ENCODE results near the gene ANO6. TPM values are rescaled to one million over a fixed set of nuclear protein-coding genes. Genes with fewer than 3 reads are reported as not detected.
"Not testable (repeated sequence)": the region's sequence is repeated elsewhere in the genome, so short reads cannot be mapped to it uniquely, and the experiment has no call there.

ANO6 gene
- total RNA-seq, 1 experiment from 2014 or later: 46.8 TPM

DNA sequence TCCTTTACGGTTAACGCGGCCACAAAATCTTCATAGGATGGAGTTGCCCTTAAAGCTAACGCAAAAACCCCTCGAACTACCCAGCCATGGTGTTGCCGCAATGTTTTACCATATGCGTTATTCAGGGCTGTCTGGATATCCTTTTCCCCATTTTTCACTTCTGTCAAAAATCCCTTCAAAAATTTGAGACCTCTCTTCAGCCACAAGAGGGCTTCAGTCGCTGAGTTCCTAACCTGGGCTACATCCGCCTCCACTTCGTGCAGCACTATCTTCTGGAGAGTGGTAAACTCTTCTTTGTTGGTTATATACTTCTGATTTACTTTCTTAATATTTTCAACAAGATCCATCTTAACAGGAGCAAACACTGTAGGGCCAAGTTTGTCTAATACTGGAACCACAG, 42.6 kb upstream of the ANO6 start:
- ATAC-seq: peak; percentile 76
- H3K4me1 Mint-ChIP-seq; H3K27me3 Mint-ChIP-seq (ENCODE audit: low read depth); H3K27ac Mint-ChIP-seq; POLR2A ChIA-PET; H3K4me3 Mint-ChIP-seq; DNase-seq (ENCODE audit: low spot score): not testable (repeated sequence)
- CTCF ChIA-PET: interaction anchor here (1.4 kb wide), 1 partner anchor 95 kb away, joined by 4 read pairs; no protein-coding TSS in a partner anchor
- Mint-ChIP-seq H3K9me3 (peaks cover 37% of the 10 kb centered on the region), H3K36me3 (peaks cover 43% of the 10 kb centered on the region)

DNA sequence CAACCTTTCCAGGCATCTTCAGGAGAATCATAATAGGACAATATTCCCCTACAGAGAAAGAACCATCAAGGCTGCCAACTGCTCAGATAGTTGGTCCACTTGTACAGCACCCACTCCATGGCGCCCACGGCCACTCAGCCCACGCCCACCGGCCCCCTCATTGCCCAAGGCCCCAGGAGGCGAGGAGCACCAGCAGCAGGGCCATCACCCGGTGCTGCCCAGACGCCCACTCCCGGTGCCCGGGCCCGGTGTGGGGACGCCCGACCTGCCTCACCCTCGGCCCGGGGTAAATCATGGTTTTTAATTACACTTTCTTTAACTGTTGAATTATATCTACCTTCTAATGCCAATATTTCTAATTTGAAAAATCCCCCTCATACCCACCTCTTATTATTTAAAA, 41.3 kb upstream of the ANO6 start:
- CTCF ChIA-PET: no interaction called here

DNA sequence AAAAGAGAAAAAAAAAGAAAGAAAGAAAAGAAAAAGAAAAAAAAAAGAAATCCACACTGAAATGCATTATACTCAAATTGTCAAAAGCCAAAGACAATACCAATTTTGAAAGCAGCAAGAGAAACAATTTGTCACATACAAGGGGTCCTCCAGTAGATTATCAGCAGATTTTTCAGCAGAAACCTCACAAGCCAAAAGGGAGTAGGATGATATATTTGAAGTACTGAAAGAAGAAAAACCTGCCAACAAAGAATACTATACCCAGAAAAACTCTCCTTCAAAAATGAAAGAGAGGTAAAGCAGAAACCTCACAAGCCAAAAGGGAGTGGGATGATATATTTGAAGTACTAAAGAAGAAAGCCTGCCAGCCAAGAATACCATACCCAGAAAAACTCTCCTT, 37.1 kb upstream of the ANO6 start:
- no peak for ATAC-seq
- no peak for TF ChIP-seq NR2C2 (CRISPR knock-in tag; IDR thresholded peaks at IDR 0.05)
- H3K27me3 Mint-ChIP-seq (ENCODE audit: low read depth): peaks cover 3% of the 10 kb centered on the region
- POLR2A ChIA-PET: no interaction called here
- CTCF ChIA-PET: no interaction called here
- H3K4me3 Mint-ChIP-seq: no peak overlapping the region
- H3K36me3 Mint-ChIP-seq: peaks cover 63% of the 10 kb centered on the region
- no peak for DNase-seq (ENCODE audit: low spot score)
- H3K27ac Mint-ChIP-seq: no peak overlapping the region
- H3K9me3 Mint-ChIP-seq: peaks cover 52% of the 10 kb centered on the region
- H3K4me1 Mint-ChIP-seq: no peaks in the 10 kb centered on the region

More for the DNA sequence above, 41.3 kb upstream of the ANO6 start:
- ATAC-seq: no peak
- H3K9me3 Mint-ChIP-seq: peaks cover 48% of the 10 kb centered on the region
- H3K4me1 Mint-ChIP-seq: no peaks in the 10 kb centered on the region
- H3K36me3 Mint-ChIP-seq: peaks cover 55% of the 10 kb centered on the region
- no peak overlapping the region for H3K27ac Mint-ChIP-seq
- TF ChIP-seq NFYB (CRISPR knock-in tag; conservative IDR thresholded peaks at IDR 0.05; ENCODE audit: low read depth): no peak
- TF ChIP-seq, protein P1, sequence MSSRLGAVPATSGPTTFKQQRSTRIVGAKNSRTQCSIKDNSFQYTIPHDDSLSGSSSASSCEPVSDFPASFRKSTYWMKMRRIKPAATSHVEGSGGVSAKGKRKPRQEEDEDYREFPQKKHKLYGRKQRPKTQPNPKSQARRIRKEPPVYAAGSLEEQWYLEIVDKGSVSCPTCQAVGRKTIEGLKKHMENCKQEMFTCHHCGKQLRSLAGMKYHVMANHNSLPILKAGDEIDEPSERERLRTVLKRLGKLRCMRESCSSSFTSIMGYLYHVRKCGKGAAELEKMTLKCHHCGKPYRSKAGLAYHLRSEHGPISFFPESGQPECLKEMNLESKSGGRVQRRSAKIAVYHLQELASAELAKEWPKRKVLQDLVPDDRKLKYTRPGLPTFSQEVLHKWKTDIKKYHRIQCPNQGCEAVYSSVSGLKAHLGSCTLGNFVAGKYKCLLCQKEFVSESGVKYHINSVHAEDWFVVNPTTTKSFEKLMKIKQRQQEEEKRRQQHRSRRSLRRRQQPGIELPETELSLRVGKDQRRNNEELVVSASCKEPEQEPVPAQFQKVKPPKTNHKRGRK (CRISPR knock-in tag; IDR thresholded peaks at IDR 0.05; ENCODE audit: borderline replicate concordance): no peak
- TF ChIP-seq, protein P2, sequence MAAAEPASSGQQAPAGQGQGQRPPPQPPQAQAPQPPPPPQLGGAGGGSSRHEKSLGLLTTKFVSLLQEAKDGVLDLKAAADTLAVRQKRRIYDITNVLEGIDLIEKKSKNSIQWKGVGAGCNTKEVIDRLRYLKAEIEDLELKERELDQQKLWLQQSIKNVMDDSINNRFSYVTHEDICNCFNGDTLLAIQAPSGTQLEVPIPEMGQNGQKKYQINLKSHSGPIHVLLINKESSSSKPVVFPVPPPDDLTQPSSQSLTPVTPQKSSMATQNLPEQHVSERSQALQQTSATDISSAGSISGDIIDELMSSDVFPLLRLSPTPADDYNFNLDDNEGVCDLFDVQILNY (CRISPR knock-in tag; IDR thresholded peaks at IDR 0.05): no peak
- DNase-seq (ENCODE audit: low spot score): no peak
- H3K4me3 Mint-ChIP-seq: no peak overlapping the region
- POLR2A ChIA-PET: no interaction called here
- H3K27me3 Mint-ChIP-seq (ENCODE audit: low read depth): peaks cover 3% of the 10 kb centered on the region

DNA sequence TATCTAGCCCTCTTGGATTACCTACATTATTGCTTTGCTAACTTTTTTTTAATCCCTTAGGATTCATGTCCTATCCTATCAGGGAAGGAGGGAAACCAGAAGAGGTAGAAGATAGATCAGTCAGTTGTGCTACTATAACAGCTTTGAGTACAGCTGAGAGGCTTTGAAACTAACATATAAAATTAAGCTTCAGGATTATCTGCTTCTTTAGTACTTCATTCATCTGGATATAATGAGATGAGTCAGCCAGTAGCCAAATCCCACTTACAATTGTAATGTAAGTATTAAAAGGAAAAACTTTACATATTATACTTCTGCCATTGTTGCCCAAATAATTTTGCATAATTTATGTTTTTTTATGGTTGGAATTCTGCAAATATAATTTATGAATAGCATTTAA, 33.4 kb upstream of the ANO6 start:
- Mint-ChIP-seq H3K9me3 (peaks cover 23% of the 10 kb centered on the region), H3K27me3 (ENCODE audit: low read depth) (peaks cover 3% of the 10 kb centered on the region), H3K27ac (no peak overlapping the region), H3K4me3 (no peak overlapping the region), H3K4me1 (no peaks in the 10 kb centered on the region), H3K36me3 (peaks cover 28% of the 10 kb centered on the region)
- DNase-seq (ENCODE audit: low spot score): no peak
- ATAC-seq: no peak
- CTCF ChIA-PET: no interaction called here
- POLR2A ChIA-PET: no interaction called here
- TF ChIP-seq, protein P3, sequence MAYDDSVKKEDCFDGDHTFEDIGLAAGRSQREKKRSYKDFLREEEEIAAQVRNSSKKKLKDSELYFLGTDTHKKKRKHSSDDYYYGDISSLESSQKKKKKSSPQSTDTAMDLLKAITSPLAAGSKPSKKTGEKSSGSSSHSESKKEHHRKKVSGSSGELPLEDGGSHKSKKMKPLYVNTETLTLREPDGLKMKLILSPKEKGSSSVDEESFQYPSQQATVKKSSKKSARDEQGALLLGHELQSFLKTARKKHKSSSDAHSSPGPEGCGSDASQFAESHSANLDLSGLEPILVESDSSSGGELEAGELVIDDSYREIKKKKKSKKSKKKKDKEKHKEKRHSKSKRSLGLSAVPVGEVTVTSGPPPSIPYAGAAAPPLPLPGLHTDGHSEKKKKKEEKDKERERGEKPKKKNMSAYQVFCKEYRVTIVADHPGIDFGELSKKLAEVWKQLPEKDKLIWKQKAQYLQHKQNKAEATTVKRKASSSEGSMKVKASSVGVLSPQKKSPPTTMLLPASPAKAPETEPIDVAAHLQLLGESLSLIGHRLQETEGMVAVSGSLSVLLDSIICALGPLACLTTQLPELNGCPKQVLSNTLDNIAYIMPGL (CRISPR knock-in tag; IDR thresholded peaks at IDR 0.05): no peak
- TF ChIP-seq ZNF219 (CRISPR knock-in tag; IDR thresholded peaks at IDR 0.05; ENCODE audit: borderline replicate concordance) (no peak), OVOL2 (CRISPR knock-in tag; IDR thresholded peaks at IDR 0.05; ENCODE audit: borderline replicate concordance) (no peak), SOX15 (CRISPR knock-in tag; IDR thresholded peaks at IDR 0.05) (no peak), TP53 (CRISPR knock-in tag; IDR thresholded peaks at IDR 0.05) (no peak), ESRRA (CRISPR knock-in tag; IDR thresholded peaks at IDR 0.05; ENCODE audit: borderline replicate concordance) (no peak), CBFB (CRISPR knock-in tag; IDR thresholded peaks at IDR 0.05; ENCODE audit: low read depth) (no peak), SMAD3 (CRISPR knock-in tag; IDR thresholded peaks at IDR 0.05; ENCODE audit: borderline replicate concordance) (no peak)
- TF ChIP-seq, protein P4, sequence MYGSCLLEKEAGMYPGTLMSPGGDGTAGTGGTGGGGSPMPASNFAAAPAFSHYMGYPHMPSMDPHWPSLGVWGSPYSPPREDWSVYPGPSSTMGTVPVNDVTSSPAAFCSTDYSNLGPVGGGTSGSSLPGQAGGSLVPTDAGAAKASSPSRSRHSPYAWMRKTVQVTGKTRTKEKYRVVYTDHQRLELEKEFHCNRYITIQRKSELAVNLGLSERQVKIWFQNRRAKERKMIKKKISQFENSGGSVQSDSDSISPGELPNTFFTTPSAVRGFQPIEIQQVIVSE (CRISPR knock-in tag; IDR thresholded peaks at IDR 0.05; ENCODE audit: borderline replicate concordance): no peak
- TF ChIP-seq, protein P5, sequence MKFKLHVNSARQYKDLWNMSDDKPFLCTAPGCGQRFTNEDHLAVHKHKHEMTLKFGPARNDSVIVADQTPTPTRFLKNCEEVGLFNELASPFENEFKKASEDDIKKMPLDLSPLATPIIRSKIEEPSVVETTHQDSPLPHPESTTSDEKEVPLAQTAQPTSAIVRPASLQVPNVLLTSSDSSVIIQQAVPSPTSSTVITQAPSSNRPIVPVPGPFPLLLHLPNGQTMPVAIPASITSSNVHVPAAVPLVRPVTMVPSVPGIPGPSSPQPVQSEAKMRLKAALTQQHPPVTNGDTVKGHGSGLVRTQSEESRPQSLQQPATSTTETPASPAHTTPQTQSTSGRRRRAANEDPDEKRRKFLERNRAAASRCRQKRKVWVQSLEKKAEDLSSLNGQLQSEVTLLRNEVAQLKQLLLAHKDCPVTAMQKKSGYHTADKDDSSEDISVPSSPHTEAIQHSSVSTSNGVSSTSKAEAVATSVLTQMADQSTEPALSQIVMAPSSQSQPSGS (CRISPR knock-in tag; IDR thresholded peaks at IDR 0.05; ENCODE audit: borderline replicate concordance, low read depth): no peak
- TF ChIP-seq, protein P6, sequence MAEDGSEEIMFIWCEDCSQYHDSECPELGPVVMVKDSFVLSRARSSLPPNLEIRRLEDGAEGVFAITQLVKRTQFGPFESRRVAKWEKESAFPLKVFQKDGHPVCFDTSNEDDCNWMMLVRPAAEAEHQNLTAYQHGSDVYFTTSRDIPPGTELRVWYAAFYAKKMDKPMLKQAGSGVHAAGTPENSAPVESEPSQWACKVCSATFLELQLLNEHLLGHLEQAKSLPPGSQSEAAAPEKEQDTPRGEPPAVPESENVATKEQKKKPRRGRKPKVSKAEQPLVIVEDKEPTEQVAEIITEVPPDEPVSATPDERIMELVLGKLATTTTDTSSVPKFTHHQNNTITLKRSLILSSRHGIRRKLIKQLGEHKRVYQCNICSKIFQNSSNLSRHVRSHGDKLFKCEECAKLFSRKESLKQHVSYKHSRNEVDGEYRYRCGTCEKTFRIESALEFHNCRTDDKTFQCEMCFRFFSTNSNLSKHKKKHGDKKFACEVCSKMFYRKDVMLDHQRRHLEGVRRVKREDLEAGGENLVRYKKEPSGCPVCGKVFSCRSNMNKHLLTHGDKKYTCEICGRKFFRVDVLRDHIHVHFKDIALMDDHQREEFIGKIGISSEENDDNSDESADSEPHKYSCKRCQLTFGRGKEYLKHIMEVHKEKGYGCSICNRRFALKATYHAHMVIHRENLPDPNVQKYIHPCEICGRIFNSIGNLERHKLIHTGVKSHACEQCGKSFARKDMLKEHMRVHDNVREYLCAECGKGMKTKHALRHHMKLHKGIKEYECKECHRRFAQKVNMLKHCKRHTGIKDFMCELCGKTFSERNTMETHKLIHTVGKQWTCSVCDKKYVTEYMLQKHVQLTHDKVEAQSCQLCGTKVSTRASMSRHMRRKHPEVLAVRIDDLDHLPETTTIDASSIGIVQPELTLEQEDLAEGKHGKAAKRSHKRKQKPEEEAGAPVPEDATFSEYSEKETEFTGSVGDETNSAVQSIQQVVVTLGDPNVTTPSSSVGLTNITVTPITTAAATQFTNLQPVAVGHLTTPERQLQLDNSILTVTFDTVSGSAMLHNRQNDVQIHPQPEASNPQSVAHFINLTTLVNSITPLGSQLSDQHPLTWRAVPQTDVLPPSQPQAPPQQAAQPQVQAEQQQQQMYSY (CRISPR knock-in tag; IDR thresholded peaks at IDR 0.05): no peak
- TF ChIP-seq, protein P7, sequence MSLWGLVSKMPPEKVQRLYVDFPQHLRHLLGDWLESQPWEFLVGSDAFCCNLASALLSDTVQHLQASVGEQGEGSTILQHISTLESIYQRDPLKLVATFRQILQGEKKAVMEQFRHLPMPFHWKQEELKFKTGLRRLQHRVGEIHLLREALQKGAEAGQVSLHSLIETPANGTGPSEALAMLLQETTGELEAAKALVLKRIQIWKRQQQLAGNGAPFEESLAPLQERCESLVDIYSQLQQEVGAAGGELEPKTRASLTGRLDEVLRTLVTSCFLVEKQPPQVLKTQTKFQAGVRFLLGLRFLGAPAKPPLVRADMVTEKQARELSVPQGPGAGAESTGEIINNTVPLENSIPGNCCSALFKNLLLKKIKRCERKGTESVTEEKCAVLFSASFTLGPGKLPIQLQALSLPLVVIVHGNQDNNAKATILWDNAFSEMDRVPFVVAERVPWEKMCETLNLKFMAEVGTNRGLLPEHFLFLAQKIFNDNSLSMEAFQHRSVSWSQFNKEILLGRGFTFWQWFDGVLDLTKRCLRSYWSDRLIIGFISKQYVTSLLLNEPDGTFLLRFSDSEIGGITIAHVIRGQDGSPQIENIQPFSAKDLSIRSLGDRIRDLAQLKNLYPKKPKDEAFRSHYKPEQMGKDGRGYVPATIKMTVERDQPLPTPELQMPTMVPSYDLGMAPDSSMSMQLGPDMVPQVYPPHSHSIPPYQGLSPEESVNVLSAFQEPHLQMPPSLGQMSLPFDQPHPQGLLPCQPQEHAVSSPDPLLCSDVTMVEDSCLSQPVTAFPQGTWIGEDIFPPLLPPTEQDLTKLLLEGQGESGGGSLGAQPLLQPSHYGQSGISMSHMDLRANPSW (CRISPR knock-in tag; conservative IDR thresholded peaks at IDR 0.05; ENCODE audit: low read depth): no peak

Measured in WTC11 (cell line).